HTR-8/SVneo (cell line): ENCODE data around the gene STAM.

ENCODE experiments used
- DNase-seq: peaks from one replicate; pipeline ENCODE4 v3.0.0; 2011; ENCODE audit warnings: low spot score, mixed read lengths; ENCODE audit not compliant: insufficient read length
- FAIRE-seq: peaks from 2 replicates; lab custom pipeline; 2011; peaks lifted over from hg19 to GRCh38; lab: Jason Lieb, UNC

STAM gene

GRCh38 chr10:17751781-17752445 lies 108.0 kb downstream of the STAM start, which contains the start of gene TMEM236:
TMEM236 (plus strand) TSS chr10:17752201; CDS start chr10:17752296, 95 bp downstream.
- DNase-seq: no peak
- no peak for FAIRE-seq

- FAIRE-seq: no peak
These were observed 112.7 kb downstream of the STAM start for GRCh38 chr10:17756557-17757217.

GRCh38 chr10:17758200-17758599 lies 114.2 kb downstream of the STAM start:
- FAIRE-seq (no peak), DNase-seq (no peak)

More at GRCh38 chr10:17756557-17757217, 112.7 kb downstream of the STAM start:
- DNase-seq: peak; percentile 15

GRCh38 chr10:17758896-17759295 lies 114.9 kb downstream of the STAM start:
- no peak for FAIRE-seq

GRCh38 chr10:17764142-17764541 lies 120.2 kb downstream of the STAM start:
- no peak for FAIRE-seq

More at GRCh38 chr10:17758896-17759295, 114.9 kb downstream of the STAM start:
- DNase-seq: no peak

GRCh38 chr10:17765602-17766001 lies 121.7 kb downstream of the STAM start:
- no peak for FAIRE-seq
- no peak for DNase-seq

More at GRCh38 chr10:17764142-17764541, 120.2 kb downstream of the STAM start:
- DNase-seq: no peak
